SK-N-MC (cell line): ENCODE measurements around the gene GLRA3.
"Not testable (repeated sequence)": the region's sequence is repeated elsewhere in the genome, so short reads cannot be mapped to it uniquely, and the experiment has no call there.

ENCODE experiments used
- DNase-seq: peaks from one replicate; pipeline ENCODE4 v3.0.0-alpha.2; 2011; ENCODE audit warnings: low read depth, low spot score
- H3K27ac ChIP-seq: fragments of 200-600 bp; sonication (generic); 2 replicates; pipeline ENCODE4 v1.5.1; 2016; ENCODE audit warnings: mixed run types
- H3K36me3 ChIP-seq: fragments of 200-600 bp; sonication (generic); 2 replicates; pipeline ENCODE4 v1.6.1; 2017; ENCODE audit warnings: antibody characterized with exemption, low read length, mixed read lengths; ENCODE audit not compliant: insufficient read depth
- H3K4me3 ChIP-seq: fragments of 200-600 bp; sonication (generic); 2 replicates; pipeline ENCODE4 v1.5.1; 2016
- H3K9ac ChIP-seq: fragments of 200-600 bp; sonication (generic); 2 replicates; pipeline ENCODE4 v1.8.0; 2017; ENCODE audit warnings: mixed run types, mixed read lengths; ENCODE audit not compliant: insufficient read length
- H3K9me3 ChIP-seq: fragments of 200-600 bp; sonication (generic); 2 replicates; pipeline ENCODE4 v1.6.1; 2017; ENCODE audit warnings: low read depth, mild to moderate bottlenecking, antibody characterized with exemption, low read length, moderate library complexity, mixed read lengths
- EZH2 ChIP-seq: fragments of 200-600 bp; sonication (generic); IDR thresholded peaks from one replicate; pipeline ENCODE4 v1.6.1; 2017; ENCODE audit warnings: antibody characterized with exemption
- FOXP2 ChIP-seq: optimal IDR thresholded peaks from 2 replicates; pipeline ENCODE3; 2011; ENCODE audit warnings: mild to moderate bottlenecking, moderate library complexity; ENCODE audit not compliant: insufficient read depth; ENCODE audit errors: extremely low read length, control extremely low read depth
- POLR2AphosphoS5 ChIP-seq: IDR thresholded peaks from 2 replicates; pipeline ENCODE4 v1.6.1; 2012; ENCODE audit warnings: mild to moderate bottlenecking, low read depth, low read length, borderline replicate concordance

The GLRA3 gene

DNA sequence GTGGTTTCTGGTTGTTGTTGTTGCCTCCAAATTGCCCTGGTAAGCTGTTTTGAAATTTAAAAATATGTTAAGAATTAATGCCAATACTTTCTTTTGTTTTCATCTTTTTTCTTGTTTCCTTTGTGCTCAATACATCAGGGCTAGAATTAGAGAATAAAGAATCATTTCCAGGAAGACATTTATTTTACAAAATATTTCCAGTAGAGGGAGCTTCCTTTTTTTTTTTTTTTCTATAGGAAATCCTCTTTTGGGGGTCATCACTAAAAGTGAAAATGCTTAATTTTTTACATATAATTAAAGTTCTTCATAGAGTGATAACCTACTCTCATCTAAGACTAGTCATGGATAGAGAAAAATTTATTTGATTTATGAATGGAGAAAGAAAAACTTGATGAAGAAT is 2.4 kb downstream of the GLRA3 start:
- Histone ChIP-seq H3K9me3 (no peaks in the 10 kb centered on the region), H3K36me3 (no peaks in the 10 kb centered on the region), H3K27ac (no peak overlapping the region), H3K9ac (no peak overlapping the region), H3K4me3 (no peak overlapping the region)
- TF ChIP-seq POLR2AphosphoS5 (no peak), FOXP2 (no peak), EZH2 (no peak)
- no peak for DNase-seq

GRCh38 chr4:174815282-174815681 is 13.8 kb downstream of the GLRA3 start:
- H3K27ac ChIP-seq, result no peak overlapping the region
- TF ChIP-seq POLR2AphosphoS5 (no peak), EZH2 (no peak), FOXP2 (no peak)
- H3K9me3 ChIP-seq, result no peaks in the 10 kb centered on the region
- H3K9ac ChIP-seq, result no peak overlapping the region
- no peaks in the 10 kb centered on the region for H3K36me3 ChIP-seq
- DNase-seq, result no peak
- H3K4me3 ChIP-seq, result no peak overlapping the region

DNA sequence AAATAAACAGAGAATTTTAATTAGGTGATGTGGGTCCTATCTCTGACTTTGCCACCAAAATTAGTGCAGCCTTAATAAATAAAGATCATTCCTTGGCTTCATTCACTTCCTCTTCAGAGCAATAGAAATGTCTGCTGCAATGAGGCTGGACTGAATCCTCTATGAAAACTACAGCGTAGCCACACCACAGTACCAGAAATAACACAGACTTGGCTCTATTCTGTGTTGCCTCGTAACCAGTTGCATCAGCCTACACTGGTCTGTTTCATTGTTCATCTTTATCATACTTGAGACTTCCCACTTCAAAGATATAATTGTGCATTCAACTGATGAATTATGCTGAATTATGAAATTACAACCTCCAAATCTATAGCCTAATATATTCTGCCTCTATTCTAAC is 15.8 kb downstream of the GLRA3 start:
- Histone ChIP-seq H3K36me3 (no peaks in the 10 kb centered on the region), H3K4me3 (no peak overlapping the region), H3K9ac (no peak overlapping the region), H3K27ac (no peak overlapping the region), H3K9me3 (no peaks in the 10 kb centered on the region)
- TF ChIP-seq FOXP2 (no peak), EZH2 (no peak), POLR2AphosphoS5 (no peak)
- no peak for DNase-seq

- no peak for TF ChIP-seq EZH2
- TF ChIP-seq POLR2AphosphoS5, result no peak
- TF ChIP-seq FOXP2, result no peak
- H3K27ac ChIP-seq, result no peak overlapping the region
- H3K9me3 ChIP-seq, result no peaks in the 10 kb centered on the region
- H3K4me3 ChIP-seq, result no peak overlapping the region
- no peak overlapping the region for H3K9ac ChIP-seq
- DNase-seq, result no peak
- H3K36me3 ChIP-seq, result no peaks in the 10 kb centered on the region
These were observed 18.2 kb downstream of the GLRA3 start for GRCh38 chr4:174810834-174811233.

DNA sequence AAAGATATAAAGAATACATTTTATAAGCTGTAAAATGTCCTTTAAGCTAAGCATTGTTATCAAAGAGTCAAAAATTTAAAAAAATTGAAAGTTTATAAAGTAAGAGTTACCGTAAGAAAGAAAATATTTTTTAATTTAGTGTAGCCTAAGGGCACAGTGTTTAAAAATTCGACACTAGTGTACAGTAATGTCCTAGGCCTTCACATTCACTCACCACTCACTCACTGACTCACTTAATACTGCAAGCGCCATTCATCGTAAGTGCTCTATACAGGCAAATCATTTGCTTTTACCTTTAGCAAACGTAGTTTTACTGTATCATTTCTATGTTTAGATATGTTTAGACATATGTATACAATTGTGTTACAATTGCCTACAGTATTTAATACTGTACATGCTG is 20.2 kb downstream of the GLRA3 start:
- TF ChIP-seq POLR2AphosphoS5, result no peak
- TF ChIP-seq FOXP2, result no peak
- no peak for TF ChIP-seq EZH2
- no peak overlapping the region for H3K4me3 ChIP-seq
- no peaks in the 10 kb centered on the region for H3K36me3 ChIP-seq
- H3K27ac ChIP-seq, result no peak overlapping the region
- DNase-seq, result no peak
- H3K9me3 ChIP-seq, result no peaks in the 10 kb centered on the region
- no peak overlapping the region for H3K9ac ChIP-seq

GRCh38 chr4:174808119-174808518 is 20.9 kb downstream of the GLRA3 start:
- DNase-seq, result no peak
- Histone ChIP-seq H3K36me3 (no peaks in the 10 kb centered on the region), H3K9me3 (no peaks in the 10 kb centered on the region), H3K9ac (no peak overlapping the region), H3K4me3 (no peak overlapping the region), H3K27ac (no peak overlapping the region)
- TF ChIP-seq FOXP2 (no peak), EZH2 (no peak), POLR2AphosphoS5 (no peak)

DNA sequence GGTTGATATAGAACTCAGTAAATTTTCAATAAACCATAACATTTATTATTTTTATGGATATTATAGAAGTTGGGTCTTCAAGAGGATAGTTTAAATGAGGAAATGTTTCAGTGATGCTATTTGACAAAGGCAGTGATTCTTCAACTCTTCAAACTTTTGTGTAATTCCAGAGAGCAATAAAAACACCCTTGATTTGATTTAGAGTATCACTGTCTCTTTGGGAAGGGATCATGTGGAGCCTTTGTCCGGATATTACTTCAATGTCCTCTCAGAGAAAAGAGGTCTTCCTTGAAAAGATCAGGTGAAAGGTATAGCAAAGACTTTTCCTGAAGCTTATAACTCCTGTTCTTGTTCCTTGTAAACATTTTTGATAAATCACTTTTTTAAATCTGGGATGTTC is 23.3 kb downstream of the GLRA3 start:
- TF ChIP-seq POLR2AphosphoS5, result no peak
- TF ChIP-seq EZH2, result no peak
- no peaks in the 10 kb centered on the region for H3K36me3 ChIP-seq
- H3K9me3 ChIP-seq, result no peaks in the 10 kb centered on the region
- H3K9ac ChIP-seq, result no peak overlapping the region
- no peak overlapping the region for H3K4me3 ChIP-seq
- DNase-seq, result no peak
- no peak overlapping the region for H3K27ac ChIP-seq

- no peak for DNase-seq
- H3K9ac ChIP-seq, result no peak overlapping the region
- TF ChIP-seq EZH2, result no peak
- TF ChIP-seq FOXP2, result no peak
- no peak for TF ChIP-seq POLR2AphosphoS5
- no peak overlapping the region for H3K27ac ChIP-seq
- H3K9me3 ChIP-seq, result no peaks in the 10 kb centered on the region
- no peak overlapping the region for H3K4me3 ChIP-seq
- H3K36me3 ChIP-seq, result no peaks in the 10 kb centered on the region
These were observed 34.4 kb downstream of the GLRA3 start for GRCh38 chr4:174794543-174795094.

DNA sequence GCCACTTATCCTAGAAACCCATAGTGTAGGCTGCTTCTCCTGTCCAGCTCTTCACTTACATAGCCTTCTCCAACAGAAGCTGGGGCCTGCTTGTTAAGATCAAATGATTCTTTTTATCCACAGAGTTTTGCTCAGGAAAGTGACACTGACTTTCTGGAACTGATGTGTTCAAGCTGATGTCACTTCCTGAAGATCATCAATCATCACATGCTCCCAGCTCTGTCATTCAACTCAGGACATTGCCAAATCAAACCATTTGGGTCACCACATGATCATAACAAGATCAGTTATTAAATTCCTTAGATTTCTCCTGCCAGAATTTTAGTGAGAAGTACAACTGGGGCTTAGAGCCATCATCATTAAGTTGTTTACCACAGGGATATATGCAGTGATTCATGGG is 39.4 kb downstream of the GLRA3 start:
- Histone ChIP-seq H3K9me3 (no peaks in the 10 kb centered on the region), H3K4me3 (no peak overlapping the region), H3K27ac (no peak overlapping the region), H3K9ac (no peak overlapping the region), H3K36me3 (no peaks in the 10 kb centered on the region)
- DNase-seq, result no peak
- TF ChIP-seq FOXP2, result no peak
- no peak for TF ChIP-seq POLR2AphosphoS5
- TF ChIP-seq EZH2, result no peak

DNA sequence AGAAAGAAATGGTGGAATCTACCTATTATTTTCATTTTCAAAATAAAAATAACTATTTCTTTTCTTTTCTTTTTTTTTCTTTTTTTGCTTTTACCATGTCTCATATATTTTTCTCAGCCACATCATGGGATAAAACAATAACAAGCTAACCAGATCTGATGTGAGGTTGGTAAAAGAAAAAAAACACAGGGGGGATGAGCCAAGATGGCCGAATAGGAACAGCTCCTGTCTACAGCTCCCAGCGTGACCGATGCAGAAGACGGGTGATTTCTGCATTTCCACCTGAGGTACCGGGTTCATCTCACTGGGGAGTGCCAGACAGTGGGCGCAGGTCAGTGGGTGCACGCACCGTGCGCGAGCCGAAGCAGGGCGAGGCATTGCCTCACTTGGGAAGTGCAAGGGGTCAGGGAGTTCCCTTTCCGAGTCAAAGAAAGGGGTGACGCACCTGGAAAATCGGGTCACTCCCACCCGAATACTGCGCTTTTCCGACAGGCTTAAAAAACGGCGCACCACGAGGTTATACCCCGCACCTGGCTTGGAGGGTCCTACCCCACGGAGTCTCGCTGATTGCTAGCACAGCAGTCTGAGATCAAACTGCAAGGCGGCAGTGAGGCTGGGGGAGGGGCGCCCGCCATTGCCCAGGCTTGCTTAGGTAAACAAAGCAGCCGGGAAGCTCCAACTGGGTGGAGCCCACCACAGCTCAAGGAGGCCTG is 50.6 kb downstream of the GLRA3 start:
- DNase-seq, H3K4me3 ChIP-seq, H3K36me3 ChIP-seq, H3K9ac ChIP-seq, H3K27ac ChIP-seq, H3K9me3 ChIP-seq: not testable (repeated sequence)
